ENCODE results near the gene GUCY2D. TPM values are rescaled to one million over a fixed set of nuclear protein-coding genes. Genes with fewer than 3 reads are reported as not detected.

The GUCY2D gene
- total RNA-seq, 4 donors from 2014 or later, result not detected

DNA sequence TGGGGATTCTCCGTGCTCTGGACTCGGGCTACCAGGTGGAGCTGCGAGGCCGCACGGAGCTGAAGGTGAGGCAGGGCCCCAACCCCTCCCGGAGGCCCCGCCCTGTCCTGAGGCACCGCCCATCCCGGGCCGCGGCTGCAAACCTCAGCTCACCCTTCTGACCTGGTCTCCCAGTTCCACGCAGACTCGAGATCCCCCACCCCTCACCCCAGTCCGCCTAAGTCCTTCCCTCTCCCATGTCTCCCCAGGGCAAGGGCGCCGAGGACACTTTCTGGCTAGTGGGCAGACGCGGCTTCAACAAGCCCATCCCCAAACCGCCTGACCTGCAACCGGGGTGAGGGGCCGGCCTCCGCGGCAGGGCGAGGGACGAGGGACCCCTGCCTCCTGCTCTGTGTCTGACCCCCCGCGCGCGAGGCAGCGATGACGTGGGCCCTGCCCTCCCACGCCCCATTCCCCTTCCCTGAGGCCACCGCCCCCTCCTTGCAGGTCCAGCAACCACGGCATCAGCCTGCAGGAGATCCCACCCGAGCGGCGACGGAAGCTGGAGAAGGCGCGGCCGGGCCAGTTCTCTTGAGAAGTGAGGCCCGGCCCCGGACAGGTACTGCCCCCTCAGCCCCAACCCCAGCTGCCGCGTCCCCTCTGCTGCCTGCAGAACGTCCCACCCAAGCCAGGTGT lies 13.7 kb downstream of the GUCY2D start:
- no peak for TF ChIP-seq POLR2A (IDR thresholded peaks at IDR 0.05)
- TF ChIP-seq, protein P1, sequence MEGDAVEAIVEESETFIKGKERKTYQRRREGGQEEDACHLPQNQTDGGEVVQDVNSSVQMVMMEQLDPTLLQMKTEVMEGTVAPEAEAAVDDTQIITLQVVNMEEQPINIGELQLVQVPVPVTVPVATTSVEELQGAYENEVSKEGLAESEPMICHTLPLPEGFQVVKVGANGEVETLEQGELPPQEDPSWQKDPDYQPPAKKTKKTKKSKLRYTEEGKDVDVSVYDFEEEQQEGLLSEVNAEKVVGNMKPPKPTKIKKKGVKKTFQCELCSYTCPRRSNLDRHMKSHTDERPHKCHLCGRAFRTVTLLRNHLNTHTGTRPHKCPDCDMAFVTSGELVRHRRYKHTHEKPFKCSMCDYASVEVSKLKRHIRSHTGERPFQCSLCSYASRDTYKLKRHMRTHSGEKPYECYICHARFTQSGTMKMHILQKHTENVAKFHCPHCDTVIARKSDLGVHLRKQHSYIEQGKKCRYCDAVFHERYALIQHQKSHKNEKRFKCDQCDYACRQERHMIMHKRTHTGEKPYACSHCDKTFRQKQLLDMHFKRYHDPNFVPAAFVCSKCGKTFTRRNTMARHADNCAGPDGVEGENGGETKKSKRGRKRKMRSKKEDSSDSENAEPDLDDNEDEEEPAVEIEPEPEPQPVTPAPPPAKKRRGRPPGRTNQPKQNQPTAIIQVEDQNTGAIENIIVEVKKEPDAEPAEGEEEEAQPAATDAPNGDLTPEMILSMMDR (IDR thresholded peaks at IDR 0.05), result no peak
- H3K27ac ChIP-seq, result peak overlapping the region in 2 of 3 donors; percentile 42 to 50
- peaks cover 17 to 24% of the 10 kb centered on the region in 2 donors for H3K4me1 ChIP-seq
- WGBS, 2 donors, result 6% methylated on average over 23 of the region's 46 CpGs; no CpG with 5 or more reads in 1 of the 2 donors
- no peaks in the 10 kb centered on the region for H3K27me3 ChIP-seq
- intact Hi-C loops (cut with DNase I), result no loop called here
- peak; percentile 48 for DNase-seq
- H3K4me3 ChIP-seq (replicated peaks in 1 of 3), result peak overlapping the region in 2 of 3 donors; percentile 27 to 35
- no peaks in the 10 kb centered on the region for H3K9me3 ChIP-seq
- H3K36me3 ChIP-seq, result no peaks in the 10 kb centered on the region

DNA sequence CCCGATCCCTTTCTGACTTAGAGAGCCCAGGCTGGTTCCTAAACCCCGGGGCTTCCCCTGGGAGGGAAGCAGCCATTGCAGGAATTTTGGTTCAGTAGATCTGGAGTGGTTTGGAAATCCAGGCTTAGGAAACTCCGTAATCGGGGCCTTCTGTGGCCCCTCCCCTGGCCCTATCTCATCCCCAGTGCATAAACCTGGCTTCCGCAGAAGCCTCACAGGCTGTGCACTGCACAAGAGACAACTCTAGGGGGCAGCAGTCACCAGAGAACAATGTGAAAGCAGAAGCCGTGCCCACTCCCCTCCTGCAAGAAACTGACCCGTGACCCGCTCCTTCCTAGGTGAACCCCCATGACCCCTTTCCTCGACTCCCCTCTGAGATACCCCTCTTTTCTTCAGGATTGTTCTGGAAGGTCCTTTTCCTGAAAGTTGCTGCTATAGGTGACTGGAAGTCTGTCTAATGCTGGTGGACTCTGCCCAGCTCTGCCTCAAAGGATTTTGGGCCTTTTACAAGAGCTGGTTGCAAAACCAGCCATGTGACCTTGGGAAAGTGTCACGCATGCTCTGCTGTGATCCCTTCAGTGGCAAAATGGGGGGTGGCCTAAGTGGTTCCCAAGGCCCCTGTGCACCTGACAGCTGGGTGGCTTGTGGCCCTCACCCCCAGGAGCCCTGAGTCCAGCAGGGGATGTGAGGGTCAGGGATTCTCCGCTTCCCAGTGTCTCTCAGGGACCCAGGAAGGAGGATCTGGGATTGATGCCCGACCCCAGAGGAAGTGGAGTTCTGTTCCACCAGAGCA lies 14.4 kb downstream of the GUCY2D start:
- TF ChIP-seq, protein P1 (IDR thresholded peaks at IDR 0.05), result peak; percentile 18 to 68 (median 51)
- no peak for TF ChIP-seq POLR2A (IDR thresholded peaks at IDR 0.05)
- peak overlapping the region; percentile 31 to 50 (median 42) for H3K27ac ChIP-seq
- WGBS, 2 donors, result 33 to 35% methylated on average over 11 to 12 of the region's 12 CpGs
- H3K36me3 ChIP-seq, result no peaks in the 10 kb centered on the region
- intact Hi-C loops (cut with DNase I), result no loop called here
- peaks cover 17 to 24% of the 10 kb centered on the region in 2 donors for H3K4me1 ChIP-seq
- no peaks in the 10 kb centered on the region for H3K9me3 ChIP-seq
- H3K4me3 ChIP-seq (replicated peaks in 1 of 3), result peak overlapping the region in 2 of 3 donors; percentile 27 to 35
- peak; percentile 52 to 55 for DNase-seq
- no peaks in the 10 kb centered on the region for H3K27me3 ChIP-seq

DNA sequence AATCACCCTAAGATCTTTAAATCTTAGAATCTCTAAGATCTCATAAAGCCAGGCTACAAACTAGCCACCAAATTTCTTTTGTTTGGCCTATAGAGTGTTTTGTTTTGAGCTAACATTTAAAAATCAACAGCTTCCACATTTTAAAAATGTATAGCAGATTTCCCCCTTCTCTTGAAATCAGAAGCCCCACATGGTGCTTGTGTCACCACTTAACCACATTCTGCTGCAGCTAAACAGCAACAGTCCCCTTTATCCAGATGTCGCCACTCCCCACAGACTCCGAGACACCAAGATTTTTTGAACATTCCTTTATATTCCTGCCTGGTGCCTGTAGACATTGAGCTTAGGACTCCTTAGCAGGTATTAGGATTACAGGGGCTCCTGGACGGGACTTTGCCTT lies 16.0 kb downstream of the GUCY2D start:
- Histone ChIP-seq H3K4me1 (peaks cover 25 to 36% of the 10 kb centered on the region in 2 donors), H3K4me3 (replicated peaks in 1 of 3) (no peak overlapping the region), H3K9me3 (no peaks in the 10 kb centered on the region), H3K27ac (no peak overlapping the region), H3K36me3 (no peaks in the 10 kb centered on the region), H3K27me3 (no peaks in the 10 kb centered on the region)
- no peak for DNase-seq
- intact Hi-C loops (cut with DNase I), result no loop called here
- TF ChIP-seq POLR2A (IDR thresholded peaks at IDR 0.05), result no peak
- TF ChIP-seq, protein P1 (IDR thresholded peaks at IDR 0.05), result no peak
- WGBS, 2 donors, result 86 to 97% methylated on average over 3 of the region's 3 CpGs

DNA sequence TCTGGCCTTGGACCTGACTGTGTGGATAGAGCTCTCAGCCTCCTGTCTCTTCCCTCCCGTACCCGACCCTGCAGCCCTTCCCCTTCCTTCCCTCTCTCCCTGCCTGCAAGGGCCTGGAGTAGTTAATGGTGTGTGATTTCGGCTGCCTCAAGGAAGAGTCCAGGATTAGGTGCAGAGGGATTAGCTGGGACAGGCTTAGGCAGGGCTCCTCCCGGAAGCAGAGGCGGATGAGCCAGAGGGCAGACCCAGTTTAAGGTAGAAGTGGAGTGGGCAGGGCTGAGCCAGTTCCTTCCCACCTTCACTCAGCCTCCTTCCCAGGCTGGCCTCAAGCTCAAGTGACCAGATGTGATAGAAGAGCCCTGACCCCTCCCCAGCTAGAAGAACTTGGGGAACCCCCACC lies 16.8 kb downstream of the GUCY2D start:
- peaks cover 25 to 38% of the 10 kb centered on the region in 2 donors for H3K4me1 ChIP-seq
- H3K9me3 ChIP-seq, result no peaks in the 10 kb centered on the region
- no peaks in the 10 kb centered on the region for H3K36me3 ChIP-seq
- DNase-seq, result no peak
- intact Hi-C loops (cut with DNase I), result no loop called here
- no peak overlapping the region for H3K4me3 ChIP-seq (replicated peaks in 1 of 3)
- TF ChIP-seq, protein P1 (IDR thresholded peaks at IDR 0.05), result no peak
- TF ChIP-seq POLR2A (IDR thresholded peaks at IDR 0.05), result no peak
- no peaks in the 10 kb centered on the region for H3K27me3 ChIP-seq
- 75 to 80% methylated on average over 5 of the region's 5 CpGs for WGBS, 2 donors
- no peak overlapping the region for H3K27ac ChIP-seq

Data from thyroid gland (tissue), 4 donors.